A673 (cell line): ENCODE measurements around the gene RNASE7. TPM values are rescaled to one million over a fixed set of nuclear protein-coding genes. Genes with fewer than 3 reads are reported as not detected.
A peak's percentile ranks its signal among the peaks of the same experiment; 100 is the strongest.

ENCODE experiments used
- BruUV-seq: library from RNA; stranded (reverse); fragments of 400-500 nt; replicated peaks from 2 replicates; lab custom pipeline; 2021; lab: Mats Ljungman, UMichigan
- CTCF ChIA-PET: fragments of 300-600 bp; sonication (Branson Sonifier 250); formaldehyde crosslinking; loops from one replicate; lab custom pipeline; 2022; ENCODE audit warnings: antibody characterized with exemption; lab: Charles Lee
- POLR2A ChIA-PET: fragments of 300-600 bp; sonication (Branson Sonifier 250); formaldehyde crosslinking; loops from one replicate; lab custom pipeline; 2022; ENCODE audit warnings: antibody characterized with exemption; ENCODE audit not compliant: low non-redundant PET; lab: Charles Lee
- DNase-seq: peaks from one replicate; pipeline ENCODE4 v3.0.0-alpha.2; 2015; ENCODE audit warnings: low spot score
- H3K27ac ChIP-seq: fragments of 200-600 bp; sonication (generic); 2 replicates; pipeline ENCODE4 v1.5.1; 2016; ENCODE audit warnings: mixed run types, low read depth, mild to moderate bottlenecking, mixed read lengths, antibody characterized with exemption, low read length; ENCODE audit not compliant: poor library complexity, severe bottlenecking
- H3K27me3 ChIP-seq: fragments of 200-600 bp; sonication (generic); replicated peaks from 2 replicates; pipeline ENCODE4 v1.6.1; 2017; ENCODE audit warnings: mixed run types, low read depth, mild to moderate bottlenecking, mixed read lengths, antibody characterized with exemption, low read length; ENCODE audit not compliant: insufficient read depth, poor library complexity
- H3K36me3 ChIP-seq: fragments of 200-600 bp; sonication (generic); 2 replicates; pipeline ENCODE4 v1.6.1; 2016; ENCODE audit warnings: mixed run types, mild to moderate bottlenecking, mixed read lengths, antibody characterized with exemption, low read length; ENCODE audit not compliant: insufficient read depth, poor library complexity, severe bottlenecking
- H3K4me1 ChIP-seq: fragments of 200-600 bp; sonication (generic); 2 replicates; pipeline ENCODE4 v1.6.1; 2017; ENCODE audit warnings: mixed run types, mild to moderate bottlenecking, mixed read lengths, antibody characterized with exemption, low read length; ENCODE audit not compliant: insufficient read depth, poor library complexity, severe bottlenecking
- H3K4me3 ChIP-seq: fragments of 200-600 bp; sonication (generic); 2 replicates; pipeline ENCODE4 v1.5.1; 2016; ENCODE audit warnings: low read depth, mixed run types, mild to moderate bottlenecking, mixed read lengths, low read length; ENCODE audit not compliant: poor library complexity, severe bottlenecking
- H3K9me3 ChIP-seq: fragments of 200-600 bp; sonication (generic); 2 replicates; pipeline ENCODE4 v1.6.1; 2016; ENCODE audit warnings: mixed run types, low read depth, mild to moderate bottlenecking, mixed read lengths, antibody characterized with exemption, low read length; ENCODE audit not compliant: poor library complexity, severe bottlenecking
- CTCF ChIP-seq: fragments of 300-800, 200-600 bp; sonication (generic); conservative IDR thresholded peaks from 2 replicates; pipeline ENCODE4 v1.5.1; 2017; ENCODE audit warnings: low read depth, mild to moderate bottlenecking, antibody characterized with exemption, low read length, moderate library complexity, mixed read lengths
- EZH2 ChIP-seq: fragments of 200-600 bp; sonication (generic); IDR thresholded peaks from 2 replicates; pipeline ENCODE4 v1.6.1; 2017; ENCODE audit warnings: borderline replicate concordance, low read depth, mild to moderate bottlenecking, mixed read lengths, antibody characterized with exemption, low read length; ENCODE audit not compliant: poor library complexity, severe bottlenecking
- intact Hi-C: fragments of 100-400 bp; cut with micrococcal nuclease; formaldehyde crosslinking; loops from one replicate; pipeline ENCODE4 v1.10.0; 2022; ENCODE audit not compliant: unreplicated experiment
- total RNA-seq: library from RNA; stranded (reverse); gene quantifications from 2 replicates; pipeline ENCODE4 v1.2.3, GENCODE V29; 2021

Gene RNASE7
- total RNA-seq, 1 experiment from 2014 or later = not detected

GRCh38 chr14:21084998-21085853 is 43.1 kb downstream of the RNASE7 start:
- Histone ChIP-seq H3K27ac (no peak overlapping the region), H3K36me3 (peaks cover 92% of the 10 kb centered on the region), H3K4me1 (no peaks in the 10 kb centered on the region), H3K9me3 (no peaks in the 10 kb centered on the region), H3K4me3 (no peak overlapping the region), H3K27me3 (no peaks in the 10 kb centered on the region)
- no peak for DNase-seq
- ChIA-PET POLR2A (no interaction called here), CTCF (interaction anchor here (0.6 kb wide), 1 partner anchor 9 kb away, joined by 10 read pairs; no protein-coding TSS in a partner anchor)
- no peak for TF ChIP-seq EZH2
- intact Hi-C loops = no loop called here
- BruUV-seq = no TSS peak

- H3K4me3 ChIP-seq = no peak overlapping the region
- H3K36me3 ChIP-seq = peaks cover 94% of the 10 kb centered on the region
- intact Hi-C loops = loop anchor here (1.0 kb wide), 1 partner anchor 16 kb away; no protein-coding TSS in a partner anchor
Measured at GRCh38 chr14:21086908-21087293, 44.7 kb downstream of the RNASE7 start.

GRCh38 chr14:21087294-21088091 is 45.3 kb downstream of the RNASE7 start:
- no peaks in the 10 kb centered on the region for H3K9me3 ChIP-seq
- no peak overlapping the region for H3K4me3 ChIP-seq
- H3K36me3 ChIP-seq = peaks cover 94% of the 10 kb centered on the region
- no TSS peak for BruUV-seq
- no peak overlapping the region for H3K27ac ChIP-seq
- ChIA-PET POLR2A (no interaction called here), CTCF (interaction anchor here (0.6 to 1.3 kb wide), 4 partner anchors 12 to 73 kb away, joined by 3 to 17 read pairs (median 6); no protein-coding TSS in a partner anchor)
- H3K4me1 ChIP-seq = peaks cover under 1% of the 10 kb centered on the region
- DNase-seq = peak; percentile 97
- intact Hi-C loops = loop anchor here (1.0 kb wide), 1 partner anchor 16 kb away; no protein-coding TSS in a partner anchor
- no peaks in the 10 kb centered on the region for H3K27me3 ChIP-seq
- TF ChIP-seq CTCF = no peak
- no peak for TF ChIP-seq EZH2

More at GRCh38 chr14:21086908-21087293, 44.7 kb downstream of the RNASE7 start:
- CTCF ChIA-PET = interaction anchor here (1.2 to 1.3 kb wide), 3 partner anchors 16 to 72 kb away, joined by 4 to 17 read pairs (median 9); no protein-coding TSS in a partner anchor
- Histone ChIP-seq H3K9me3 (no peaks in the 10 kb centered on the region), H3K27ac (no peak overlapping the region), H3K27me3 (no peaks in the 10 kb centered on the region), H3K4me1 (no peaks in the 10 kb centered on the region)
- no TSS peak for BruUV-seq
- DNase-seq = no peak
- no peak for TF ChIP-seq EZH2
- TF ChIP-seq CTCF = no peak
- POLR2A ChIA-PET = no interaction called here
